HG02970 (cell line): ENCODE measurements around the gene GOSR2.
"Not testable (repeated sequence)": the region's sequence is repeated elsewhere in the genome, so short reads cannot be mapped to it uniquely, and the experiment has no call there.

Source experiments
- ATAC-seq: cut with Tn5 transposase; IDR thresholded peaks from one replicate; pipeline ENCODE4 v1.9.1; 2021; ENCODE audit warnings: mild to moderate bottlenecking, moderate library complexity, moderate number of reproducible peaks; ENCODE audit not compliant: unreplicated experiment, low FRiP score

GOSR2 gene

DNA sequence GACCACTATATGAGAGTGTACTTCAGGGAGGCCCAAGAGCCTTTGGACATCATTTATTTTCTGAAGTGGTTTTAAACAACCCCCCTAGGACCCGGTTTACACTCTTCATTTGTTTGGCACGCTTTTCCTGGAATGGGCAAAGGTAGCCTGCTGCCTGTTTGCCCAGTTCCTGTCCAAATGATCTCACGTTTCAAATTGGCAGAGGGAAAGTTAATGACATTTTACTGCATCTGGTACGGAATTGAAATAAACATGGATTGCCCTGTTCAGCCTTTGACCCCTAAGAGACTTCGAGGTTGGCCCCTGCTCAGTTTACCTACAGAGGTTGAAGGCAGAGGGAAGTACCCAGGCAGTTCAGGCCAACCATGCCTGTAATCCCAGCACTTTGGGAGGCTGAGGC, 61.9 kb downstream of the GOSR2 start:
- ATAC-seq, result no peak

DNA sequence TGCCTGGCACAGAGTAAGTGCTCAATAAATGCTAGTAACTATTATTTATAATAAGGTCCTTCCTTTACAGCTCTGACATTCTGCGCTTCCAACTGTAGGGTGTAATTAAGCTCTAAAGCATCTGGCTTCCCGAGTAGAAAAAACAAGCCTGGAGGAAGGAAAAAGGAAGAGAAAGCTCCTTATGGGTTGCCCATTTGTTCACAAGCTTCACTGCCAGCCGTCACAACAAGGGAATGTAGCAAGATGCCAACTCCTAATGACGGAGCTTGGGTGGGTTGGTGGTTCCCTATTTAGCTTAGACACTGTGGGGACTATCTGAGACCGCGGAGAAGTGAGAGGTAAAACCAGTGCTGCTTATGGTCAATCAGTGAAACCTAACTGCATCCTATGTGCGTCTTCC, 63.4 kb downstream of the GOSR2 start:
- no peak for ATAC-seq

DNA sequence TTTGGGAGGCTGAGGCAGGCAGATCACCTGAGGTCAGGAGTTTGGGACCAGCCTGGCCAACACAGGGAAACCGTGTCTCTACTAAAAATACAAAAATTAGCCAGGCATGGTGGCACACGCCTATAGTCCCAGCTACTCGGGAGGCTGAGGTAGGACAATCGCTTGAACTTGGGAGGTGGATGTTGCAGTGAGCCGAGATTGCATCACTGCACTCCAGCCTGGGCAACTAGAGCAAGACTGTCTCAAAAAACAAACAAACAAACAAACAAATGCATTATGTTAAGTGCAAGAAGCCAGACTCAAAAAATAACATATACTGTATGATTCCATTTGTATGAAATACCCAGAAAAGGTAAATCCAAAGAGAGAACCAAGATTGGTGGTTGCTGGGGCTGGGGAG, 65.0 kb downstream of the GOSR2 start:
- not testable (repeated sequence) for ATAC-seq

DNA sequence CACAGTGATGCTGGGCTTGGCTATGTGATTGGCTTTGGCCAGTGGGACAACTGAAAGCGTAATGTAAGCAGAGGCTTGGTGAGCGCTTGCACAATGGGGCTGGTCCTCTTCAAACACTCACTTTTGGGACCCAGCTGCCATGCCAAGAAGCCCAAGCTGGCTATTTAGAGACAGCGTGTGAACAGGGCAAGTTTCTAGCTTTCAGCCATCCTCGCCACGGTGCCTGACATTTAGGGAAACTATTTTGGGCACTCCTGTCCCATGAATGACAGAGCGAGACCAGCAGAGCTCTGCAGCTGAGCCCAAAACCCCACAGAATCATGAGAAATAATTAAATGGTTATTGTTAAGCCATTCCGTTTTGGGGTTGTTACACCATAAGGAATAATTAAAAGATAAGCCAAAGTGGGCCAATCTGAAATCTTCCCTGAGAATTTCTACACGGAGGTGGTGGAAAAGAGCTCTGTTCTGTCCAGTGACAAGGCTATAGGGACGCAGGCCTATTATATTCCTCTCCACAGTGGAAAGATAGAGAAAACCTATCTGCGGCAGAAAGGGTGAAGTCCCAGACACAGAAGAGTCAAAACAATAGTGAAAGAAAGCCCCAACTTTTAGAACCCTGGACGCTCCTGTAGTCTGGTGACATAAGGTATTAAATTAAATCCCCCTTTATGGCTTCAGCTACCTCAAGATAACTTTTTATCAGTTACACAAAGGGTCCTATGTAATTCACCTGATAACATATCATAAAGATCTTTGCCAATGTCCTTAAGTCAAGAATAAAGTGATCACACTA, 66.9 kb downstream of the GOSR2 start:
- no peak for ATAC-seq

DNA sequence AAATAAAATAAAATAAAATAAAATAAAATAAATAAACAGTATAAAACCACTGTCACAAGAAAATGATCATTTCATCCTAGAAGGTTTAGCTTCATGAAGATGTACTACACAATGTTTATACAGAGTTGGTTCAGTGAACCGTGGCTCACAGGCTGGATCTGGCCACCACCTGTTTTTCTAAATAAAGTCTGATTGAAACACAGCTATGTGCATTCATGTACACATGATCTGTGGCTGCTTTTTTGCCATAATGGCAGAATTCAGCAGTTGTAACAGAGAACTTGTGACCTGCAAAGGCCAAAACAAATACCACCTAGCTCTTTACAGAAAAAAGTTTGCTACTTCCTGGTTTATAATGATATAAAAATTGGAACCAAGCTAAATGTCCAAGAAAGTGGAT, 68.7 kb downstream of the GOSR2 start:
- ATAC-seq, result no peak
